GM19025 (cell line): Measurements from ENCODE around the gene RHCG.

Experiments
- ATAC-seq: cut with Tn5 transposase; IDR thresholded peaks from one replicate; pipeline ENCODE4 v1.9.1; 2021; ENCODE audit warnings: mild to moderate bottlenecking, low read depth, moderate library complexity; ENCODE audit not compliant: unreplicated experiment

Gene RHCG

GRCh38 chr15:89506026-89506686 is 9.8 kb upstream of the RHCG start:
- no peak for ATAC-seq

GRCh38 chr15:89504166-89504565 is 7.8 kb upstream of the RHCG start:
- ATAC-seq: no peak

GRCh38 chr15:89502867-89503595 is 6.6 kb upstream of the RHCG start:
- ATAC-seq: no peak

- no peak for ATAC-seq
Measured at GRCh38 chr15:89501646-89502045, 5.3 kb upstream of the RHCG start.

GRCh38 chr15:89500397-89501270 is 4.3 kb upstream of the RHCG start:
- no peak for ATAC-seq

GRCh38 chr15:89499156-89499555 is 2.8 kb upstream of the RHCG start:
- ATAC-seq: no peak

GRCh38 chr15:89498574-89498906 is 2.2 kb upstream of the RHCG start:
- ATAC-seq: no peak

- ATAC-seq: no peak
Measured at GRCh38 chr15:89497231-89497630, 848 bp upstream of the RHCG start.

GRCh38 chr15:89495638-89496145 is 691 bp downstream of the RHCG start:
- no peak for ATAC-seq

GRCh38 chr15:89494941-89495637 is 1.3 kb downstream of the RHCG start:
- no peak for ATAC-seq

- ATAC-seq: no peak
Measured at GRCh38 chr15:89494031-89494430, 2.4 kb downstream of the RHCG start.

- ATAC-seq: no peak
Measured at GRCh38 chr15:89492934-89493631, 3.3 kb downstream of the RHCG start.

GRCh38 chr15:89492111-89492641 is 4.2 kb downstream of the RHCG start:
- ATAC-seq: no peak

- no peak for ATAC-seq
Measured at GRCh38 chr15:89490814-89491315, 5.5 kb downstream of the RHCG start.

GRCh38 chr15:89490081-89490813 is 6.1 kb downstream of the RHCG start:
- no peak for ATAC-seq

- no peak for ATAC-seq
Measured at GRCh38 chr15:89489376-89489775, 7.0 kb downstream of the RHCG start.

GRCh38 chr15:89487791-89488190 is 8.6 kb downstream of the RHCG start:
- ATAC-seq: no peak

GRCh38 chr15:89486726-89487050 is 9.7 kb downstream of the RHCG start:
- ATAC-seq: no peak

- ATAC-seq: no peak
Measured at GRCh38 chr15:89483079-89483478, 13.3 kb downstream of the RHCG start.
